ENCODE results near the gene BMI1. TPM values are rescaled to one million over a fixed set of nuclear protein-coding genes. Genes with fewer than 3 reads are reported as not detected.

Gene BMI1
- total RNA-seq, 4 donors from 2014 or later: 29.2 to 63.0 (median 42.5) TPM

DNA sequence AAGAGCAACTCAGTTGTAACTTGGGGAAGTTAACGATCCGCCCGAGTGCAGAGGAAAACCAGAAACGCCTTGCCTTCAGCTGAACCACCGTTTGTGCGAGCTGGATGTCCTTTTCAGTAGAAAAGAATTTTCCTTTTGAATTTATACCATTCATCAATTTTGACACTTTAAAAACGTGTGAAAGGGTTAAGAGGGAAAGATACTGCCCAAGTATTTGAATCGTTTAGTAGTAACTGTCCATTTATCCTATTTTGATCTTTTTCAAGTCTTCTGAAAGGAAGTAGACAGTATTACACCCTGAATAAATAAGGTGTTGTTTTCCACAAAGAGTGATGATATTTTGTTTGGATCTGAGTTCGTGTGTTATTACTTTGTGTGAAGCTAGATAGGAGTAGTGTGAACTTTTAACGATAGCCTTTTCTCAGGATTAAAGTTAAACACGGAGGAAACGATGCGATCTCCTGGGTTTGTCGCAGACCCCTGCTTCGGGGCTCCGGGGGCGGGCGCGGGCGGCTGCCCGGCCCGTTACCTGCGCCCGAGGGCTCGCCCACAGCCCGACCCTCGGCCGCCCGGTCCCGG lies 830 bp upstream of the BMI1 start:
- DNase-seq: no peak

DNA sequence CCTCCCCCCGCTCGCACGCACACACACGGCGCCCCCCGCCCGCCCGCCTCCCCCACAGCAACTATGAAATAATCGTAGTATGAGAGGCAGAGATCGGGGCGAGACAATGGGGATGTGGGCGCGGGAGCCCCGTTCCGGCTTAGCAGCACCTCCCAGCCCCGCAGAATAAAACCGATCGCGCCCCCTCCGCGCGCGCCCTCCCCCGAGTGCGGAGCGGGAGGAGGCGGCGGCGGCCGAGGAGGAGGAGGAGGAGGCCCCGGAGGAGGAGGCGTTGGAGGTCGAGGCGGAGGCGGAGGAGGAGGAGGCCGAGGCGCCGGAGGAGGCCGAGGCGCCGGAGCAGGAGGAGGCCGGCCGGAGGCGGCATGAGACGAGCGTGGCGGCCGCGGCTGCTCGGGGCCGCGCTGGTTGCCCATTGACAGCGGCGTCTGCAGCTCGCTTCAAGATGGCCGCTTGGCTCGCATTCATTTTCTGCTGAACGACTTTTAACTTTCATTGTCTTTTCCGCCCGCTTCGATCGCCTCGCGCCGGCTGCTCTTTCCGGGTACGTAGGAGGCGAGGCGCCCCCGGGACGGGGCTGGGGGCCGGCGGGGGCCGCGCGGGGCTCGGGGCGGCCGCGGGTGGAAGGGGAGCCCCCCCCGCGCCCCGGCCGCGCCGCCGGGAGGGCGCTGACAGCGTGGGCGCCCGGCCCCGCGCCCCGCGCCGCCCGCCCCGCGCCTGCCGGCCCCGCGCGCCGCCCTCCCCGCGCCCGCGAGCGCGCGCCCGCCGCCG lies 441 bp downstream of the BMI1 start:
- H3K9me3 ChIP-seq: no peaks in the 10 kb centered on the region
- H3K4me1 ChIP-seq: peaks cover 15 to 68% (median 28%) of the 10 kb centered on the region in 4 donors
- H3K36me3 ChIP-seq: no peaks in the 10 kb centered on the region
- peak overlapping the region; percentile 84 to 96 (median 88) for H3K4me3 ChIP-seq
- in situ Hi-C loops (cut with MboI; ENCODE audit: low pct_ligation_motif_present in 1 of 4, low pct_unique_long_range_greater_than_20kb in 1 of 4, low sequenced_read_pairs in 3 of 4): loop anchor here in 2 of 4 donors (10.0 to 25.0 kb wide), 3 partner anchors 309 to 809 kb away; partner anchors contain the start of gene DNAJC1 (in 2 of the 2)
- peak overlapping the region; percentile 90 to 95 (median 94) for H3K27ac ChIP-seq
- peaks cover 31% of the 10 kb centered on the region for H3K27me3 ChIP-seq
- peak; percentile 61 for DNase-seq
- 1% methylated on average over 71 of the region's 114 CpGs; no CpG with 5 or more reads in 1 of the 2 donors for WGBS, 2 donors (ENCODE audit: low coverage in 1 of 2)
- TF ChIP-seq POLR2AphosphoS5 (IDR thresholded peaks at IDR 0.05): peak in 2 of 3 donors; percentile 48 to 64
- no peak for TF ChIP-seq EP300 (IDR thresholded peaks at IDR 0.05; ENCODE audit: low read depth)
- peak; percentile 55 for TF ChIP-seq POLR2A (IDR thresholded peaks at IDR 0.05)
- TF ChIP-seq, protein P1, sequence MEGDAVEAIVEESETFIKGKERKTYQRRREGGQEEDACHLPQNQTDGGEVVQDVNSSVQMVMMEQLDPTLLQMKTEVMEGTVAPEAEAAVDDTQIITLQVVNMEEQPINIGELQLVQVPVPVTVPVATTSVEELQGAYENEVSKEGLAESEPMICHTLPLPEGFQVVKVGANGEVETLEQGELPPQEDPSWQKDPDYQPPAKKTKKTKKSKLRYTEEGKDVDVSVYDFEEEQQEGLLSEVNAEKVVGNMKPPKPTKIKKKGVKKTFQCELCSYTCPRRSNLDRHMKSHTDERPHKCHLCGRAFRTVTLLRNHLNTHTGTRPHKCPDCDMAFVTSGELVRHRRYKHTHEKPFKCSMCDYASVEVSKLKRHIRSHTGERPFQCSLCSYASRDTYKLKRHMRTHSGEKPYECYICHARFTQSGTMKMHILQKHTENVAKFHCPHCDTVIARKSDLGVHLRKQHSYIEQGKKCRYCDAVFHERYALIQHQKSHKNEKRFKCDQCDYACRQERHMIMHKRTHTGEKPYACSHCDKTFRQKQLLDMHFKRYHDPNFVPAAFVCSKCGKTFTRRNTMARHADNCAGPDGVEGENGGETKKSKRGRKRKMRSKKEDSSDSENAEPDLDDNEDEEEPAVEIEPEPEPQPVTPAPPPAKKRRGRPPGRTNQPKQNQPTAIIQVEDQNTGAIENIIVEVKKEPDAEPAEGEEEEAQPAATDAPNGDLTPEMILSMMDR (IDR thresholded peaks at IDR 0.05): no peak
- intact Hi-C loops (cut with DNase I; ENCODE audit: low total_unique reads): loop anchor here (2.0 to 5.0 kb wide), 2 partner anchors 319 to 797 kb away; partner anchors contain the start of genes DNAJC1 and SKIDA1

More for the DNA sequence above, 830 bp upstream of the BMI1 start:
- H3K27ac ChIP-seq: peak overlapping the region; percentile 85 to 95 (median 92)
- intact Hi-C loops (cut with DNase I; ENCODE audit: low total_unique reads) (loop anchor here (2.0 to 5.0 kb wide), 2 partner anchors 318 to 795 kb away; partner anchors contain the start of genes DNAJC1 and SKIDA1), in situ Hi-C loops (cut with MboI; ENCODE audit: low pct_ligation_motif_present in 1 of 4, low pct_unique_long_range_greater_than_20kb in 1 of 4, low sequenced_read_pairs in 3 of 4) (loop anchor here in 3 of 4 donors (10.0 to 25.0 kb wide), 4 partner anchors 75 to 808 kb away; partner anchors contain the start of gene DNAJC1 (in 3 of the 3))
- peaks cover 31% of the 10 kb centered on the region for H3K27me3 ChIP-seq
- H3K4me1 ChIP-seq: peaks cover 11 to 66% (median 27%) of the 10 kb centered on the region in 4 donors
- TF ChIP-seq POLR2AphosphoS5 (IDR thresholded peaks at IDR 0.05) (no peak), POLR2A (IDR thresholded peaks at IDR 0.05) (no peak), EP300 (IDR thresholded peaks at IDR 0.05; ENCODE audit: low read depth) (no peak)
- TF ChIP-seq, protein P1 (IDR thresholded peaks at IDR 0.05): peak in 2 of 5 experiments; percentile 20 to 31
- peak overlapping the region; percentile 22 to 89 (median 73) for H3K4me3 ChIP-seq
- H3K9me3 ChIP-seq: no peaks in the 10 kb centered on the region
- no peaks in the 10 kb centered on the region for H3K36me3 ChIP-seq
- WGBS, 2 donors (ENCODE audit: low coverage in 1 of 2): 7 to 22% methylated on average over 10 to 30 of the region's 30 CpGs

- intact Hi-C loops (cut with DNase I; ENCODE audit: low total_unique reads): loop anchor here (2.0 to 5.0 kb wide), 2 partner anchors 320 to 797 kb away; partner anchors contain the start of genes DNAJC1 and SKIDA1
- Histone ChIP-seq H3K27me3 (peaks cover 31% of the 10 kb centered on the region), H3K9me3 (no peaks in the 10 kb centered on the region), H3K36me3 (no peaks in the 10 kb centered on the region), H3K4me1 (peaks cover 15 to 68% (median 30%) of the 10 kb centered on the region in 4 donors), H3K4me3 (peak overlapping the region; percentile 44 to 68 (median 51)), H3K27ac (peak overlapping the region in 3 of 4 donors; percentile 26 to 52 (median 30))
- DNase-seq: no peak
- TF ChIP-seq, protein P1 (IDR thresholded peaks at IDR 0.05): no peak
- TF ChIP-seq POLR2AphosphoS5 (IDR thresholded peaks at IDR 0.05) (no peak), POLR2A (IDR thresholded peaks at IDR 0.05) (no peak), EP300 (IDR thresholded peaks at IDR 0.05; ENCODE audit: low read depth) (no peak)
- in situ Hi-C loops (cut with MboI; ENCODE audit: low pct_ligation_motif_present in 1 of 4, low pct_unique_long_range_greater_than_20kb in 1 of 4, low sequenced_read_pairs in 3 of 4): loop anchor here in 2 of 4 donors (10.0 to 25.0 kb wide), 3 partner anchors 310 to 810 kb away; partner anchors contain the start of gene DNAJC1 (in 2 of the 2)
- WGBS, 2 donors (ENCODE audit: low coverage in 1 of 2): 2 to 5% methylated on average over 2 to 16 of the region's 57 CpGs
Measured at GRCh38 chr10:22321924-22322640, 1.2 kb downstream of the BMI1 start.
